ENCODE data around the gene VSTM5. TPM values are rescaled to one million over a fixed set of nuclear protein-coding genes. Genes with fewer than 3 reads are reported as not detected.

The VSTM5 gene
- polyA plus RNA-seq, 1 donor (not counting 4 experiments of a cell fraction or from before 2014, with no cell fraction given): 0.13 TPM

DNA sequence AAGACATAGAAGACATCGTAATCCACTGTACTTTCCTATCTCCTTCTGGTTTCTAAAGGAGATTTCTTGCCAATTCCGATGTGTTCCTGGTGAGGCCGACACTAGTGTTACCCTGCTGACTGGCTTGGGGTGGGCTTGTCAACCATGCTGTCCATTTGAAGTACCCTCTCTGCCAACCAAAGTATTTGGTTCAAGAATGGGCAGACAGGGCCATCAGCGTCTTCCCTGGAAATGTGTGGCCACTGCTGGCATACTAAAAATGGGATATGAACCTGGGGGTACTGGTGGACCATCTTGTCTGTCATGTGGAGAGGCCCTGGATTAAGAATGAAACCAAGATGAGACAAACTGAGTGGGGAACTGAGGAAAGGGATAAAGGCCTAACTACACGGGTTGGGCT lies 1.8 kb upstream of the VSTM5 start:
- Histone ChIP-seq H3K9me1 (ENCODE audit: control insufficient read depth, extremely low read depth, insufficient read depth, low read length) (no peaks in the 10 kb centered on the region), H3K9ac (ENCODE audit: control insufficient read depth, extremely low read depth, insufficient read depth, low read length) (no peak overlapping the region), H4K20me1 (ENCODE audit: control insufficient read depth, extremely low read depth, insufficient read depth, low read length) (no peaks in the 10 kb centered on the region), H3K27me3 (ENCODE audit: control insufficient read depth, extremely low read depth, insufficient read depth, low read length) (no peaks in the 10 kb centered on the region), H3K4me1 (ENCODE audit: control insufficient read depth, extremely low read depth, insufficient read depth, low read length) (peaks cover 3% of the 10 kb centered on the region), H3K36me3 (ENCODE audit: control insufficient read depth in 2 of 2, extremely low read depth in 1 of 2, insufficient read depth in 2 of 2, low read length in 2 of 2) (no peaks in the 10 kb centered on the region), H3K4me3 (ENCODE audit: control insufficient read depth in 2 of 3, extremely low read depth in 1 of 3, insufficient read depth in 2 of 3, low read depth in 1 of 3, low read length in 3 of 3) (no peak overlapping the region), H3K9me3 (ENCODE audit: control insufficient read depth, low read depth, low read length) (no peaks in the 10 kb centered on the region), H3K79me2 (ENCODE audit: control insufficient read depth, insufficient read depth, low read length) (no peaks in the 10 kb centered on the region), H3K4me2 (ENCODE audit: control insufficient read depth, extremely low read depth, insufficient read depth, low read depth, low read length) (no peak overlapping the region), H2AFZ (ENCODE audit: control insufficient read depth, low read length) (no peak overlapping the region), H3K27ac (ENCODE audit: control insufficient read depth, insufficient read depth, low read length) (no peak overlapping the region)
- TF ChIP-seq, protein P1, sequence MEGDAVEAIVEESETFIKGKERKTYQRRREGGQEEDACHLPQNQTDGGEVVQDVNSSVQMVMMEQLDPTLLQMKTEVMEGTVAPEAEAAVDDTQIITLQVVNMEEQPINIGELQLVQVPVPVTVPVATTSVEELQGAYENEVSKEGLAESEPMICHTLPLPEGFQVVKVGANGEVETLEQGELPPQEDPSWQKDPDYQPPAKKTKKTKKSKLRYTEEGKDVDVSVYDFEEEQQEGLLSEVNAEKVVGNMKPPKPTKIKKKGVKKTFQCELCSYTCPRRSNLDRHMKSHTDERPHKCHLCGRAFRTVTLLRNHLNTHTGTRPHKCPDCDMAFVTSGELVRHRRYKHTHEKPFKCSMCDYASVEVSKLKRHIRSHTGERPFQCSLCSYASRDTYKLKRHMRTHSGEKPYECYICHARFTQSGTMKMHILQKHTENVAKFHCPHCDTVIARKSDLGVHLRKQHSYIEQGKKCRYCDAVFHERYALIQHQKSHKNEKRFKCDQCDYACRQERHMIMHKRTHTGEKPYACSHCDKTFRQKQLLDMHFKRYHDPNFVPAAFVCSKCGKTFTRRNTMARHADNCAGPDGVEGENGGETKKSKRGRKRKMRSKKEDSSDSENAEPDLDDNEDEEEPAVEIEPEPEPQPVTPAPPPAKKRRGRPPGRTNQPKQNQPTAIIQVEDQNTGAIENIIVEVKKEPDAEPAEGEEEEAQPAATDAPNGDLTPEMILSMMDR (optimal IDR thresholded peaks at IDR 0.05 in 1 of 3, IDR thresholded peaks at IDR 0.05 in 1 of 3, conservative IDR thresholded peaks at IDR 0.05 in 1 of 3; ENCODE audit: extremely low read depth in 1 of 3, insufficient read depth in 2 of 3, low read length in 3 of 3): no peak
- TF ChIP-seq EZH2 (IDR thresholded peaks at IDR 0.05; ENCODE audit: low read length): no peak
- FAIRE-seq: no peak
- dilution Hi-C loops (cut with MboI; ENCODE audit: extremely low pct_ligation_motif_present, low sequenced_read_pairs): no loop called here
- DNase-seq (ENCODE audit: low read depth, low spot score): no peak

DNA sequence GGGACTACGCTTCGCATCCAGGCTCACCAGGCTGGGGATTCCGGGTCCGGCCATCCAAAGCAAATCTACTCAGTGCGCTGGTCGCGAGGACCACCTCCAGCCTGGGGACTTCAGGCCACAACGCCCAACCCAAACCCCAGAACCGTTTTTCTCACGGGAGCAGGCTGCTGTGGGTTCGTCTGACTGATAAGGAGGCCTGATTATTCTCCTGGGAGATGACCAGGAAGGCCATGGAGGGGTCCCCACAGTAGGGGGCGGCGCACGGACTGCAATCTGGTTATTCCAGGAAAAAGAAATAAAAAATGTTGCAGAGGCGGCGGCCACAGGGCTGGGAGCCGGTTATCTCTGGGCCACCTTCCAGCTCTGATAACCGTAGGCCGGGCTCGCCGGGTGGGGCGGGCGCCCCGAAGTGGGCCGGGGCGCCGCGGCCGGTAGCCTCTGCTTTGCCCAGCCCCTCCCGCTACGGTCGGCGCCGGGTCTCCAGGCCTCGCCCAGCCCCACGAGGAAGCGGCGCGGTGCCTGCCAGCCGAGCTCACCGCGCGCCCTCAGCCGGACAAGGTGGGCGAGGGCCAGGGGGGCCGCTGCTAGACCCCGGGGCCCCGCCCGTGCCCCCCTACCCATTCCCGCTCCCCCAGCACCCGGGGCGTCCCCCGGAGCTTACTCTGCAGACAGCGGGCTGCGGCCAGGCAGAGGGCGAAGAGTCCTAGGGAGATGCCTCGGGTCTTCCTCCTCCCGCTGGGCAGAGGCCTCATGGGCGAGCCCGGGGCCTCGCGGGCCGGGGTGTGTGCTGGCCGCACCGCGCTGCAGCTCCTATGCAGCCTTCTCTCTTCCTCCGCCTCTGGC lies 446 bp downstream of the VSTM5 start:
- H3K79me2 ChIP-seq (ENCODE audit: control insufficient read depth, insufficient read depth, low read length): no peaks in the 10 kb centered on the region
- peak overlapping the region; percentile 63 for H2AFZ ChIP-seq (ENCODE audit: control insufficient read depth, low read length)
- H3K4me3 ChIP-seq (ENCODE audit: control insufficient read depth in 2 of 3, extremely low read depth in 1 of 3, insufficient read depth in 2 of 3, low read depth in 1 of 3, low read length in 3 of 3): peak overlapping the region; percentile 20 to 57 (median 35)
- no peaks in the 10 kb centered on the region for H3K27me3 ChIP-seq (ENCODE audit: control insufficient read depth, extremely low read depth, insufficient read depth, low read length)
- DNase-seq (ENCODE audit: low read depth, low spot score) (no peak), FAIRE-seq (no peak)
- H3K9ac ChIP-seq (ENCODE audit: control insufficient read depth, extremely low read depth, insufficient read depth, low read length): peak overlapping the region; percentile 22
- H4K20me1 ChIP-seq (ENCODE audit: control insufficient read depth, extremely low read depth, insufficient read depth, low read length): no peaks in the 10 kb centered on the region
- H3K9me1 ChIP-seq (ENCODE audit: control insufficient read depth, extremely low read depth, insufficient read depth, low read length): no peaks in the 10 kb centered on the region
- no peak for TF ChIP-seq EZH2 (IDR thresholded peaks at IDR 0.05; ENCODE audit: low read length)
- TF ChIP-seq, protein P1 (optimal IDR thresholded peaks at IDR 0.05 in 1 of 3, IDR thresholded peaks at IDR 0.05 in 1 of 3, conservative IDR thresholded peaks at IDR 0.05 in 1 of 3; ENCODE audit: extremely low read depth in 1 of 3, insufficient read depth in 2 of 3, low read length in 3 of 3): no peak
- peaks cover 15% of the 10 kb centered on the region for H3K4me1 ChIP-seq (ENCODE audit: control insufficient read depth, extremely low read depth, insufficient read depth, low read length)
- dilution Hi-C loops (cut with MboI; ENCODE audit: extremely low pct_ligation_motif_present, low sequenced_read_pairs): no loop called here
- H3K27ac ChIP-seq (ENCODE audit: control insufficient read depth, insufficient read depth, low read length): no peak overlapping the region
- no peaks in the 10 kb centered on the region for H3K9me3 ChIP-seq (ENCODE audit: control insufficient read depth, low read depth, low read length)
- no peaks in the 10 kb centered on the region for H3K36me3 ChIP-seq (ENCODE audit: control insufficient read depth in 2 of 2, extremely low read depth in 1 of 2, insufficient read depth in 2 of 2, low read length in 2 of 2)
- peak overlapping the region; percentile 60 for H3K4me2 ChIP-seq (ENCODE audit: control insufficient read depth, extremely low read depth, insufficient read depth, low read depth, low read length)
